Endothelial cell of umbilical vein (primary cell): Measurements from ENCODE around the gene CCDC142. TPM values are rescaled to one million over a fixed set of nuclear protein-coding genes. Genes with fewer than 3 reads are reported as not detected.

ENCODE experiments used
- BruUV-seq: library from RNA; stranded (reverse); fragments of 400-500 nt; replicated peaks from 2 replicates; lab custom pipeline; 2021; lab: Mats Ljungman, UMichigan
- CTCF ChIA-PET: fragments of 300-600, 350-600 bp; sonication (Branson Sonifier 250); formaldehyde crosslinking; loops from one replicate; lab custom pipeline; 2021; ENCODE audit warnings: antibody characterized with exemption, inconsistent platforms; lab: Charles Lee
- POLR2A ChIA-PET: fragments of 300-600, 350-600 bp; sonication (Branson Sonifier 250); formaldehyde crosslinking; loops from one replicate; lab custom pipeline; 2021; ENCODE audit warnings: antibody characterized with exemption, inconsistent platforms; lab: Charles Lee
- DNase-seq: peaks from one replicate; pipeline ENCODE4 v3.0.0-alpha.2; 2011; ENCODE audit warnings: low read depth, low spot score
- FAIRE-seq: peaks from 2 replicates; lab custom pipeline; 2011; peaks lifted over from hg19 to GRCh38; lab: Jason Lieb, UNC
- H2AFZ ChIP-seq: 2 replicates; pipeline ENCODE4 v1.6.0; 2012; ENCODE audit warnings: low read depth, low read length, control low read depth, inconsistent platforms
- H3K27ac ChIP-seq: 2 replicates; pipeline ENCODE4 v1.5.1; 2011; ENCODE audit warnings: low read depth, mild to moderate bottlenecking, control low read depth, low read length, moderate library complexity; ENCODE audit not compliant: insufficient read depth
- H3K27me3 ChIP-seq, 2 experiments: 2 replicates each; pipeline versions ENCODE4 v1.6.0 to v1.6.1; 2011; ENCODE audit warnings: low read length in 2 of 2, mixed read lengths in 1 of 2; ENCODE audit not compliant: control insufficient read depth in 2 of 2, insufficient read depth in 2 of 2
- H3K36me3 ChIP-seq, 2 experiments: 2 replicates in 1 of 2; 3 replicates in 1 of 2; pipeline ENCODE4 v1.5.1; 2011; ENCODE audit warnings: low read length in 2 of 2, mild to moderate bottlenecking in 1 of 2, moderate library complexity in 1 of 2; ENCODE audit not compliant: control insufficient read depth in 2 of 2, insufficient read depth in 2 of 2; ENCODE audit errors: extremely low read depth in 1 of 2
- H3K4me1 ChIP-seq: 3 replicates; pipeline ENCODE4 v1.5.1; 2011; ENCODE audit warnings: mild to moderate bottlenecking, low read length; ENCODE audit not compliant: control insufficient read depth, insufficient read depth; ENCODE audit errors: extremely low read depth
- H3K4me2 ChIP-seq: 2 replicates; pipeline ENCODE4 v1.6.1; 2011; ENCODE audit warnings: low read length, control low read depth, mixed read lengths; ENCODE audit not compliant: insufficient read depth
- H3K4me3 ChIP-seq, 3 experiments: fragments of 200-600 bp in 1 of 3; sonication (generic), shearing (Covaris generic) in 1 of 3; replicated peaks in 1 of 3; 2 replicates each; pipeline ENCODE4 v1.5.1; 2011 to 2016; ENCODE audit warnings: control low read depth in 3 of 3, low read length in 3 of 3, mild to moderate bottlenecking in 2 of 3, inconsistent platforms in 1 of 3, low read depth in 1 of 3, moderate library complexity in 1 of 3; ENCODE audit not compliant: insufficient read depth in 1 of 3
- H3K79me2 ChIP-seq: 2 replicates; pipeline ENCODE4 v1.6.0; 2012; ENCODE audit warnings: low read length, inconsistent platforms; ENCODE audit not compliant: control insufficient read depth, insufficient read depth
- H3K9ac ChIP-seq: replicated peaks from 2 replicates; pipeline ENCODE3; 2011; ENCODE audit warnings: low read length, control low read depth; ENCODE audit not compliant: insufficient read depth; ENCODE audit errors: extremely low read depth
- H3K9me1 ChIP-seq: replicated peaks from 3 replicates; pipeline ENCODE4 v1.6.0; 2011; ENCODE audit warnings: mild to moderate bottlenecking, low read length; ENCODE audit not compliant: control insufficient read depth, insufficient read depth; ENCODE audit errors: extremely low read depth
- H3K9me3 ChIP-seq: replicated peaks from 2 replicates; pipeline ENCODE4 v1.5.1; 2012; ENCODE audit warnings: low read length, inconsistent platforms; ENCODE audit not compliant: control insufficient read depth, insufficient read depth
- H4K20me1 ChIP-seq: replicated peaks from 2 replicates; pipeline ENCODE3; 2011; ENCODE audit warnings: mild to moderate bottlenecking, low read length; ENCODE audit not compliant: control insufficient read depth, insufficient read depth; ENCODE audit errors: extremely low read depth
- CTCF ChIP-seq, 2 donors: IDR thresholded peaks; 1 replicate in 1 of 2; 2 replicates in 1 of 2; pipeline ENCODE4 v1.5.1; 2011; ENCODE audit warnings: low read length in 2 of 2, mild to moderate bottlenecking in 2 of 2, moderate library complexity in 2 of 2, control low read depth in 1 of 2, inconsistent platforms in 1 of 2, low read depth in 1 of 2; ENCODE audit not compliant: insufficient read depth in 1 of 2; ENCODE audit errors: extremely low read depth in 1 of 2
- EZH2 ChIP-seq: IDR thresholded peaks from 2 replicates; pipeline ENCODE4 v1.6.1; 2012; ENCODE audit warnings: borderline replicate concordance, low read depth, mild to moderate bottlenecking, moderate library complexity, low read length, inconsistent platforms; ENCODE audit not compliant: severe bottlenecking
- FOS ChIP-seq: IDR thresholded peaks from 2 replicates; pipeline ENCODE4 v1.6.1; 2011; ENCODE audit warnings: mild to moderate bottlenecking, low read length, moderate library complexity, borderline replicate concordance; ENCODE audit not compliant: insufficient read depth
- GATA2 ChIP-seq: IDR thresholded peaks from 2 replicates; pipeline ENCODE4 v1.7.0; 2011; ENCODE audit warnings: low read depth, mild to moderate bottlenecking, moderate library complexity, mixed read lengths, low read length; ENCODE audit not compliant: insufficient read length, insufficient read depth
- JUN ChIP-seq: IDR thresholded peaks from 2 replicates; pipeline ENCODE4 v1.6.1; 2011; ENCODE audit warnings: borderline replicate concordance, low read depth; ENCODE audit not compliant: insufficient read length, insufficient read depth
- MYC ChIP-seq: IDR thresholded peaks from one replicate; pipeline ENCODE4 v1.6.1; 2011; ENCODE audit warnings: mild to moderate bottlenecking, low read depth, low read length
- POLR2A ChIP-seq: IDR thresholded peaks from 2 replicates; pipeline ENCODE4 v1.6.1; 2012; ENCODE audit warnings: low read depth, mild to moderate bottlenecking, control low read depth, low read length
- POLR2AphosphoS5 ChIP-seq: IDR thresholded peaks from 2 replicates; pipeline ENCODE4 v1.6.1; 2012; ENCODE audit warnings: low read depth, mild to moderate bottlenecking, control low read depth, low read length, moderate library complexity; ENCODE audit not compliant: insufficient read depth
- dilution Hi-C: fragments of 300-500 bp; cut with MboI; formaldehyde crosslinking; loops from one replicate; pipeline ENCODE4 v1.15.0; 2019; ENCODE audit warnings: low sequenced_read_pairs; ENCODE audit not compliant: extremely low pct_ligation_motif_present
- intact Hi-C: fragments of 100-400 bp; cut with micrococcal nuclease; formaldehyde crosslinking; loops from one replicate; pipeline ENCODE4 v1.10.0; 2022
- polyA plus RNA-seq, 4 experiments: library from polyadenylated mRNA; depleted of rRNA in 3 of 4; stranded (reverse) in 3 of 4; unstranded in 1 of 4; fragments of >200 nt; gene quantifications; 2 replicates each; pipeline versions ENCODE4 v1.2.1 to v1.2.3, GENCODE V29; 2011 to 2012; ENCODE audit warnings: missing spikeins in 1 of 4
- total RNA-seq: library from RNA; stranded (reverse); gene quantifications from 2 replicates; pipeline ENCODE4 v1.2.3, GENCODE V29; 2021
- TF ChIP-seq, protein P1 (sequence below): IDR thresholded peaks from 2 replicates; pipeline ENCODE4 v1.6.1; 2011; ENCODE audit not compliant: insufficient read depth, insufficient read length

The CCDC142 gene
- total and polyA plus RNA-seq, 2 donors (not counting 3 experiments of a cell fraction or from before 2014, with no cell fraction given) = 12.8 to 23.8 TPM

DNA sequence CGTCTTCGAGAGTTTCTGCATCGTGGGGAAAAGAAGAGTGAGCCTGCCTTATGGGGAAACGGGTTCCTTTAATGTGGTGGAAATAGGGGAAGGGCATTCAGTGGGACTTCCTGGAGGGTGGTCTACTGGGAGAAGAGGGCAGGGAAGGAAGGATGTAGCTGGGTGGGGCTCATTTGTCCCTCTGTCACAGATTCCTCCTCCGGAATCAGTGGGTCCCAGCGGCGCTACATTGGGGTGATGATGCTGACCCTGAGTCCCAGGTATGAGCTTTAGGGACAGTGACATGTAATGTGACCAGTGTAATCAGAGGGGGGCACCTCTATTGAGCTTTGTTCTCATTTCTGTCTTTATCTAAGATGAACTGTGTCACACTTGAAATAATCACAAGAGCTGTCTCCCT is 48.9 kb upstream of the CCDC142 start:
- Histone ChIP-seq H3K4me3 (no peak overlapping the region), H3K9me3 (no peaks in the 10 kb centered on the region), H3K36me3 (peaks cover 4 to 19% of the 10 kb centered on the region in 2 experiments), H3K4me2 (no peak overlapping the region), H2AFZ (no peak overlapping the region), H4K20me1 (no peaks in the 10 kb centered on the region), H3K27me3 (no peaks in the 10 kb centered on the region), H3K79me2 (peaks cover 19% of the 10 kb centered on the region), H3K9me1 (no peaks in the 10 kb centered on the region), H3K4me1 (peaks cover 20% of the 10 kb centered on the region), H3K27ac (no peak overlapping the region), H3K9ac (no peak overlapping the region)
- TF ChIP-seq CTCF (IDR thresholded peaks at IDR 0.05; ENCODE audit: extremely low read depth in 1 of 2, insufficient read depth in 1 of 2, low read depth in 1 of 2, low read length in 2 of 2) (no peak), POLR2A (no peak), EZH2 (no peak), MYC (no peak), FOS (no peak), JUN (no peak), POLR2AphosphoS5 (no peak), GATA2 (no peak)
- TF ChIP-seq, protein P1, sequence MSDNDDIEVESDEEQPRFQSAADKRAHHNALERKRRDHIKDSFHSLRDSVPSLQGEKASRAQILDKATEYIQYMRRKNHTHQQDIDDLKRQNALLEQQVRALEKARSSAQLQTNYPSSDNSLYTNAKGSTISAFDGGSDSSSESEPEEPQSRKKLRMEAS = no peak
- dilution Hi-C loops = no loop called here
- BruUV-seq = no TSS peak
- ChIA-PET CTCF (interaction anchor here (0.5 to 5.2 kb wide), 26 partner anchors 13 to 708 kb away, joined by 3 to 82 read pairs (median 5); partner anchors contain the start of genes CCDC142, LBX2, MOGS and PCGF1), POLR2A (no interaction called here)
- FAIRE-seq (no peak), DNase-seq (no peak)
- intact Hi-C loops = loop anchor here (2.0 to 5.0 kb wide), 3 partner anchors 34 to 281 kb away; partner anchors contain the start of gene LBX2
